Mesothelial cell of epicardium (in vitro differentiated cells): ENCODE measurements around the gene FER. TPM values are rescaled to one million over a fixed set of nuclear protein-coding genes. Genes with fewer than 3 reads are reported as not detected.
"Not testable (repeated sequence)": the region's sequence is repeated elsewhere in the genome, so short reads cannot be mapped to it uniquely, and the experiment has no call there.

Source experiments
- DNase-seq, 2 experiments: peaks; one replicate each; pipeline ENCODE4 v3.0.0; 2021; ENCODE audit warnings: low spot score in 2 of 2; ENCODE audit not compliant: unreplicated experiment in 2 of 2
- H3K27ac Mint-ChIP-seq: 2 replicates; pipeline ENCODE4 v1.8.0; 2021; ENCODE audit warnings: mixed read lengths
- H3K27me3 Mint-ChIP-seq: 2 replicates; pipeline ENCODE4 v1.8.0; 2021; ENCODE audit warnings: low read depth, mixed read lengths
- H3K36me3 Mint-ChIP-seq: 2 replicates; pipeline ENCODE4 v1.8.0; 2021; ENCODE audit warnings: mixed read lengths
- H3K4me1 Mint-ChIP-seq: 2 replicates; pipeline ENCODE4 v1.8.0; 2021; ENCODE audit warnings: mixed read lengths
- H3K4me3 Mint-ChIP-seq: 2 replicates; pipeline ENCODE4 v1.8.0; 2021; ENCODE audit warnings: mild to moderate bottlenecking, moderate library complexity, mixed read lengths
- H3K9me3 Mint-ChIP-seq: 2 replicates; pipeline ENCODE4 v1.8.0; 2021; ENCODE audit warnings: mixed read lengths
- total RNA-seq: library from RNA; stranded (reverse); gene quantifications from 3 replicates; pipeline ENCODE4 v1.2.1, GENCODE V29; 2021
- TF ChIP-seq, protein P1 (sequence below): fragments of 200-600 bp; sonication (generic); IDR thresholded peaks from one replicate; pipeline ENCODE4 v1.5.0; 2021; ENCODE audit warnings: antibody characterized with exemption; ENCODE audit not compliant: unreplicated experiment

The FER gene
- total RNA-seq, 1 donor from 2014 or later, result 44.3 TPM

- H3K9me3 Mint-ChIP-seq, result peaks cover 11% of the 10 kb centered on the region
- H3K36me3 Mint-ChIP-seq, result peaks cover 17% of the 10 kb centered on the region
- H3K27ac Mint-ChIP-seq, result no peak overlapping the region
- H3K4me1 Mint-ChIP-seq, result no peaks in the 10 kb centered on the region
- no peaks in the 10 kb centered on the region for H3K27me3 Mint-ChIP-seq
- TF ChIP-seq, protein P1, sequence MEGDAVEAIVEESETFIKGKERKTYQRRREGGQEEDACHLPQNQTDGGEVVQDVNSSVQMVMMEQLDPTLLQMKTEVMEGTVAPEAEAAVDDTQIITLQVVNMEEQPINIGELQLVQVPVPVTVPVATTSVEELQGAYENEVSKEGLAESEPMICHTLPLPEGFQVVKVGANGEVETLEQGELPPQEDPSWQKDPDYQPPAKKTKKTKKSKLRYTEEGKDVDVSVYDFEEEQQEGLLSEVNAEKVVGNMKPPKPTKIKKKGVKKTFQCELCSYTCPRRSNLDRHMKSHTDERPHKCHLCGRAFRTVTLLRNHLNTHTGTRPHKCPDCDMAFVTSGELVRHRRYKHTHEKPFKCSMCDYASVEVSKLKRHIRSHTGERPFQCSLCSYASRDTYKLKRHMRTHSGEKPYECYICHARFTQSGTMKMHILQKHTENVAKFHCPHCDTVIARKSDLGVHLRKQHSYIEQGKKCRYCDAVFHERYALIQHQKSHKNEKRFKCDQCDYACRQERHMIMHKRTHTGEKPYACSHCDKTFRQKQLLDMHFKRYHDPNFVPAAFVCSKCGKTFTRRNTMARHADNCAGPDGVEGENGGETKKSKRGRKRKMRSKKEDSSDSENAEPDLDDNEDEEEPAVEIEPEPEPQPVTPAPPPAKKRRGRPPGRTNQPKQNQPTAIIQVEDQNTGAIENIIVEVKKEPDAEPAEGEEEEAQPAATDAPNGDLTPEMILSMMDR, result no peak
- no peak overlapping the region for H3K4me3 Mint-ChIP-seq
- no peak for DNase-seq
Observed at GRCh38 chr5:108974594-108974993, 226.9 kb downstream of the FER start.

- no peak for DNase-seq
- TF ChIP-seq, protein P1, result no peak
- Mint-ChIP-seq H3K4me1 (no peaks in the 10 kb centered on the region), H3K4me3 (no peak overlapping the region), H3K36me3 (peaks cover 18% of the 10 kb centered on the region), H3K27ac (no peak overlapping the region), H3K27me3 (no peaks in the 10 kb centered on the region), H3K9me3 (peaks cover 11% of the 10 kb centered on the region)
Observed at GRCh38 chr5:108975697-108976096, 228.0 kb downstream of the FER start.

DNA sequence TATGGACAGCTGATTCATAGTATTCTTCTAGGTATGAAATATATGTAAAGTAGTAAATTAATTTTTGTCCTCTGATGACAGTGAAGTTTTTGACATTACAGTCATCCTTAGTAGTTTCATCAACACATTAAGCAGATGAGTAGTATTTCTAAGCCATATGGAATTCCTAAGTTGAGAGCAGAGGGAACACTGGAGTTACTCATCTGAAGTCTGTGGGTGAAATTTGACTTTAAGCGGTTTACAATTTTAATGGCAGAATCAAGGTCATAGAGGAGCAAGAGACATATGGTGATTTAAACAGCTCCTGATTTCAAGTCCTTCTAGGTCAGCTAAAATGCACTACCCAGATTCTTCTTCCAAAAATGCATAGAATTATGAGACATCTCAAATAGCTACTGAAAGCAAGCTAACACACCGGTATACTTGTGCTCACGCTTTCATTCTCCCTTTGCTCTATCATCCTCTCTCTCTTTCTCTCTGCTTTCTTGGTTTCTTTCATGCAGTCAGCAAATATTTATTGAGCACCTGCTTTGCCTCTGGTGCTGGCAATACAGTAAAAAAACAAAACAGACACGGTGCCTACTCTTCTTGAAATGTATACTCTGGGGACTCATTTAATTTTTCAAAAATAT, 235.9 kb downstream of the FER start:
- peaks cover 28% of the 10 kb centered on the region for H3K9me3 Mint-ChIP-seq
- no peak for DNase-seq
- TF ChIP-seq, protein P1, result no peak
- H3K4me1 Mint-ChIP-seq, result no peaks in the 10 kb centered on the region
- no peak overlapping the region for H3K27ac Mint-ChIP-seq
- no peak overlapping the region for H3K4me3 Mint-ChIP-seq
- H3K27me3 Mint-ChIP-seq, result no peaks in the 10 kb centered on the region
- H3K36me3 Mint-ChIP-seq, result peaks cover 34% of the 10 kb centered on the region

- no peaks in the 10 kb centered on the region for H3K27me3 Mint-ChIP-seq
- H3K9me3 Mint-ChIP-seq, result peaks cover 45% of the 10 kb centered on the region
- H3K36me3 Mint-ChIP-seq, result peaks cover 51% of the 10 kb centered on the region
- H3K4me1 Mint-ChIP-seq, result no peaks in the 10 kb centered on the region
- H3K27ac Mint-ChIP-seq, result no peak overlapping the region
- DNase-seq, result no peak
- TF ChIP-seq, protein P1, result no peak
- H3K4me3 Mint-ChIP-seq, result no peak overlapping the region
Observed at GRCh38 chr5:108989761-108990392, 242.2 kb downstream of the FER start.

DNA sequence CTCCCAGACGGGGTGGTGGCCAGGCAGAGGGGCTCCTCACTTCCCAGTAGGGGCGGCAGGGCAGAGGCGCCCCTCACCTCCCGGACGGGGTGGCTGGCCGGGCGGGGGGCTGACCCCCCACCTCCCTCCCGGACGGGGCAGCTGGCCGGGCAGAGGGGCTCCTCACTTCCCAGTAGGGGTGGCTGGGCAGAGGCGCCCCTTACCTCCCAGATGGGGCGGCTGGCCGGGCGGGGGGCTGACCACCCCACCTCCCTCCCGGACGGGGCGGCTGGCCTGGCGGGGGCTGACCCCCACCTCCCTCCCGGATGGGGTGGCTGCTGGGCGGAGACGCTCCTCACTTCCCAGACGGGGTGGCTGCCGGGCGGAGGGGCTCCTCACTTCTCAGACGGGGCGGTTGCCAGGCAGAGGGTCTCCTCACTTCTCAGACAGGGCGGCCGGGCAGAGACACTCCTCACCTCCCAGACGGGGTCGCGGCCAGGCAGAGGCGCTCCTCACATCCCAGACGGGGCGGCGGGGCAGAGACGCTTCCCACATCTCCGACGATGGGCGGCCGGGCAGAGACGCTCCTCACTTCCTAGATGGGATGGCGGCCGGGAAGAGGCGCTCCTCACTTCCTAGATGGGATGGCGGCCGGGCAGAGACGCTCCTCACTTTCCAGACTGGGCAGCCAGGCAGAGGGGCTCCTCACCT, 244.8 kb downstream of the FER start:
- H3K27me3 Mint-ChIP-seq, H3K27ac Mint-ChIP-seq, DNase-seq, H3K4me3 Mint-ChIP-seq, H3K4me1 Mint-ChIP-seq: not testable (repeated sequence)
- peaks cover 50% of the 10 kb centered on the region for H3K36me3 Mint-ChIP-seq
- peaks cover 46% of the 10 kb centered on the region for H3K9me3 Mint-ChIP-seq

- not testable (repeated sequence) for H3K27ac Mint-ChIP-seq, H3K4me1 Mint-ChIP-seq, H3K4me3 Mint-ChIP-seq, DNase-seq, H3K27me3 Mint-ChIP-seq
- peaks cover 37% of the 10 kb centered on the region for H3K9me3 Mint-ChIP-seq
- peaks cover 41% of the 10 kb centered on the region for H3K36me3 Mint-ChIP-seq
Observed at GRCh38 chr5:108993440-108993839, 245.7 kb downstream of the FER start.
